ENCODE data around the gene GNPAT. TPM values are rescaled to one million over a fixed set of nuclear protein-coding genes. Genes with fewer than 3 reads are reported as not detected.

Gene GNPAT
- total and polyA plus RNA-seq, 2 experiments from 2014 or later, result 32.8 to 45.4 TPM

- DNase-seq (ENCODE audit: low spot score) (no peak), ATAC-seq (no peak)
- H3K9me3 Mint-ChIP-seq, result no peaks in the 10 kb centered on the region
- Histone ChIP-seq H3K4me3 (no peak overlapping the region), H3K9me2 (ENCODE audit: insufficient read depth) (no peaks in the 10 kb centered on the region), H3K27ac (ENCODE audit: low read depth) (no peak overlapping the region), H3K79me2 (replicated peaks; ENCODE audit: insufficient read depth) (no peaks in the 10 kb centered on the region), H3K27me3 (ENCODE audit: insufficient read depth) (0 out of 2 replicates have a peak, but pooled peaks cover 6% of the 10 kb centered on the region), H3K4me2 (no peak overlapping the region), H3K4me1 (ENCODE audit: insufficient read depth) (no peaks in the 10 kb centered on the region), H3F3A (replicated peaks; ENCODE audit: low read depth) (no peaks in the 10 kb centered on the region), H4K20me1 (replicated peaks; ENCODE audit: insufficient read depth) (no peaks in the 10 kb centered on the region), H2AFZ (no peak overlapping the region), H3K36me3 (ENCODE audit: insufficient read depth) (no peaks in the 10 kb centered on the region)
- H3K4me1 Mint-ChIP-seq, result no peaks in the 10 kb centered on the region
- no peak overlapping the region for H3K4me3 Mint-ChIP-seq
- H3K36me3 Mint-ChIP-seq (ENCODE audit: low read depth), result no peaks in the 10 kb centered on the region
- peaks cover 22% of the 10 kb centered on the region for H3K27me3 Mint-ChIP-seq (ENCODE audit: insufficient read depth, low read depth, poor library complexity)
- H3K27ac Mint-ChIP-seq, result no peak overlapping the region
- no peak for TF ChIP-seq ETS1 (IDR thresholded peaks at IDR 0.05)
- TF ChIP-seq ZNF462 (CRISPR knock-in tag; IDR thresholded peaks at IDR 0.05), result no peak
- no peak for TF ChIP-seq EZH2phosphoT487 (IDR thresholded peaks at IDR 0.05; ENCODE audit: unreplicated experiment)
- TF ChIP-seq JUNB (IDR thresholded peaks at IDR 0.05; ENCODE audit: unreplicated experiment), result no peak
- TF ChIP-seq CTCF (conservative IDR thresholded peaks at IDR 0.05; ENCODE audit: low read depth in 2 of 2), result no peak
- TF ChIP-seq NANOG (IDR thresholded peaks at IDR 0.05; ENCODE audit: borderline replicate concordance), result no peak
- TF ChIP-seq POLR2AphosphoS5 (IDR thresholded peaks at IDR 0.05; ENCODE audit: low read depth), result no peak
Observed at GRCh38 chr1:231199868-231200267, 41.1 kb upstream of the GNPAT start.

Data from GM23338 (cell line).